Peyer's patch (tissue), 4 donors: ENCODE results near the gene PAOX.

Experiments used
- CTCF ChIP-seq, 6 experiments: fragments of 450-650 bp in 4 of 6; fragments of 200-600 bp in 2 of 6; sonication (generic) in 1 of 6; IDR thresholded peaks; one replicate each; pipeline ENCODE4 v1.5.1; 2017 to 2019; ENCODE audit warnings: antibody characterized with exemption in 6 of 6, mild to moderate bottlenecking in 3 of 6, moderate library complexity in 1 of 6
- POLR2A ChIP-seq, 2 donors: fragments of 450-650 bp; IDR thresholded peaks; one replicate each; pipeline ENCODE4 v1.5.1; 2017; ENCODE audit warnings: antibody characterized with exemption in 2 of 2, mild to moderate bottlenecking in 2 of 2, moderate library complexity in 2 of 2

GRCh38 chr10:133422807-133423771, 44.0 kb downstream of the PAOX start:
- TF ChIP-seq CTCF (IDR thresholded peaks at IDR 0.05) (no peak), POLR2A (IDR thresholded peaks at IDR 0.05) (no peak)
